Loucy (cell line): Measurements from ENCODE around the gene GPR171.
"Not testable (repeated sequence)": the region's sequence is repeated elsewhere in the genome, so short reads cannot be mapped to it uniquely, and the experiment has no call there.

Source experiments
- H2AFZ ChIP-seq: fragments of 200-600 bp; sonication (generic); 2 replicates; pipeline ENCODE4 v1.6.0; 2016; ENCODE audit warnings: antibody characterized with exemption, mild to moderate bottlenecking, low read length, moderate library complexity
- H3F3A ChIP-seq: fragments of 200-600 bp; 2 replicates; pipeline ENCODE4 v1.6.0; 2016; ENCODE audit warnings: antibody characterized with exemption, low read depth, mild to moderate bottlenecking
- H3K27me3 ChIP-seq: fragments of 200-600 bp; sonication (generic); 2 replicates; pipeline ENCODE4 v1.6.1; 2014; ENCODE audit warnings: low read length, mild to moderate bottlenecking; ENCODE audit not compliant: insufficient read depth, poor library complexity, severe bottlenecking
- H3K36me3 ChIP-seq: fragments of 200-600 bp; sonication (generic); 2 replicates; pipeline ENCODE4 v1.6.1; 2016; ENCODE audit warnings: low read length; ENCODE audit not compliant: insufficient read depth
- H3K4me1 ChIP-seq: fragments of 200-600 bp; sonication (generic); 2 replicates; pipeline ENCODE4 v1.5.1; 2014; ENCODE audit warnings: low read length, mild to moderate bottlenecking; ENCODE audit not compliant: insufficient read depth, poor library complexity, severe bottlenecking
- H3K4me2 ChIP-seq: fragments of 200-600 bp; sonication (generic); 2 replicates; pipeline ENCODE4 v1.6.0; 2014; ENCODE audit warnings: antibody characterized with exemption, low read length, low read depth, mild to moderate bottlenecking; ENCODE audit not compliant: poor library complexity, severe bottlenecking
- H3K4me3 ChIP-seq: fragments of 200-600 bp; sonication (generic); 2 replicates; pipeline ENCODE4 v1.5.1; 2014; ENCODE audit warnings: low read length, mild to moderate bottlenecking, mixed read lengths; ENCODE audit not compliant: poor library complexity, severe bottlenecking
- H3K79me2 ChIP-seq: fragments of 200-600 bp; sonication (generic); 2 replicates; pipeline ENCODE4 v1.6.1; 2014; ENCODE audit warnings: low read length; ENCODE audit not compliant: insufficient read depth
- H3K9ac ChIP-seq: fragments of 200-600 bp; sonication (generic); 2 replicates; pipeline ENCODE4 v1.6.0; 2014; ENCODE audit warnings: mild to moderate bottlenecking, low read depth, low read length, moderate library complexity; ENCODE audit not compliant: poor library complexity, severe bottlenecking
- H3K9me2 ChIP-seq: fragments of 200-600 bp; sonication (generic); replicated peaks from 2 replicates; pipeline ENCODE4 v1.6.1; 2016; ENCODE audit warnings: low read depth, low read length, mixed read lengths
- H3K9me3 ChIP-seq: fragments of 200-600 bp; sonication (generic); 2 replicates; pipeline ENCODE4 v1.6.1; 2014; ENCODE audit warnings: mild to moderate bottlenecking, antibody characterized with exemption, low read length, low read depth; ENCODE audit not compliant: insufficient read depth
- H4K20me1 ChIP-seq: fragments of 200-600 bp; sonication (generic); 2 replicates; pipeline ENCODE4 v1.6.0; 2014; ENCODE audit warnings: antibody characterized with exemption, low read length, mild to moderate bottlenecking; ENCODE audit not compliant: insufficient read depth, poor library complexity, severe bottlenecking
- CTCF ChIP-seq: fragments of 200-600 bp; sonication (generic); conservative IDR thresholded peaks from 2 replicates; pipeline ENCODE4 v1.5.1; 2014; ENCODE audit warnings: mild to moderate bottlenecking, antibody characterized with exemption, low read length
- EZH2phosphoT487 ChIP-seq: fragments of 200-600 bp; IDR thresholded peaks from 2 replicates; pipeline ENCODE4 v1.6.1; 2018; ENCODE audit warnings: antibody characterized with exemption, mild to moderate bottlenecking, moderate library complexity, borderline replicate concordance

The GPR171 gene

DNA sequence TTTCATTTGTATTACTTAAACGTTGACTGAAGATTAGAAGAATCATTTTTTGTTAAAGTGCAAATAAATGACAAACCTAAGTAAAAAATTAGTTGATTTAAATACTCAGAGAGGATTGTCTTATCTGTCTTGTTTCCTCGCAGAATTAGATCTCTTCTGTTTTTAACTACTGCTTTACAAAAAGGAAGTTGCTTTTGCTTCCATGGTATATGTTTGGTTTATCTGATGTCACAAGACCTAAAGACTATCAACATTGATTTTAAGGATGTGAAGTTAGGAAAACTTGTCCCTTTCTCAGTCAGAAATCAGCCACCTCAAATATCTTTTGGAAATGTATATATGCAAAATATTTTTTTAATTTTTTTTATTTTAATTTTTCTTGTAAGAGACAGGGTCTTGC is 28.7 kb downstream of the GPR171 start:
- Histone ChIP-seq H3K4me1 (peaks cover 30% of the 10 kb centered on the region), H3K9ac (no peak overlapping the region), H3K36me3 (peaks cover 27% of the 10 kb centered on the region; the same call in 1 of the 2 replicates), H4K20me1 (no peaks in the 10 kb centered on the region), H3K4me3 (no peak overlapping the region), H3K9me3 (no peaks in the 10 kb centered on the region), H2AFZ (no peak overlapping the region), H3K4me2 (no peak overlapping the region), H3K9me2 (no peaks in the 10 kb centered on the region), H3K27me3 (no peaks in the 10 kb centered on the region), H3F3A (no peaks in the 10 kb centered on the region), H3K79me2 (no peaks in the 10 kb centered on the region; the same call in 1 of the 2 replicates)
- TF ChIP-seq CTCF (no peak), EZH2phosphoT487 (no peak)

DNA sequence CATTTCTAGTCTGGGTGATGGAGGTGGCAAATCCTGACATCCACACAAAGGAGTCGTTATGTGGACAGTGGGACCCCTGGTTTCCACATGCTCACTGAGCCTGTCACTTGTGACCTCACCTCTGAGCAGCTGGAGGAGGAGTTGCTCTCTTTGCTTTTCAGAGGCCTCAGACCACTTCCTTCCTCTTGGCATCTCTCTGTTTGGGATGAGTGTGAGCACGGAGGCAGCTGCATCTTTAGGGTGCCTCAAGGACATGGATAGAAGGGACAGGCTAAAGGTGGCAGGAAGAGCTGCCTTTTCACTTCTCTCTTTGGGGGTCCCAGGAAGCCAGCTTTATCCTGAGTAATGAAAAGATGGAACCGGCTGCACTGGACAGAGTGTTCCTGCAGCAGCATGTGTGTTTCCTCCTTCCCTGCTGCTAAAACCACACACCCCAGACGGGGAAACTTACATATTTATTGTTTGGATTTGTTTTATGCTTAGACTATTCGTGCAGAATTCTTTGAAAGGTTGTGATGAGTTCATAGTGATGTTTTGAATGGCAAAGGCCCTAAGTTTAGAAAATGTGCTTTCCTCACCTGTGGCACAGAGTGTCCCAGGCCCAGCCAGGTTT is 31.8 kb downstream of the GPR171 start:
- peak overlapping the region; percentile 67 for H3K4me2 ChIP-seq

DNA sequence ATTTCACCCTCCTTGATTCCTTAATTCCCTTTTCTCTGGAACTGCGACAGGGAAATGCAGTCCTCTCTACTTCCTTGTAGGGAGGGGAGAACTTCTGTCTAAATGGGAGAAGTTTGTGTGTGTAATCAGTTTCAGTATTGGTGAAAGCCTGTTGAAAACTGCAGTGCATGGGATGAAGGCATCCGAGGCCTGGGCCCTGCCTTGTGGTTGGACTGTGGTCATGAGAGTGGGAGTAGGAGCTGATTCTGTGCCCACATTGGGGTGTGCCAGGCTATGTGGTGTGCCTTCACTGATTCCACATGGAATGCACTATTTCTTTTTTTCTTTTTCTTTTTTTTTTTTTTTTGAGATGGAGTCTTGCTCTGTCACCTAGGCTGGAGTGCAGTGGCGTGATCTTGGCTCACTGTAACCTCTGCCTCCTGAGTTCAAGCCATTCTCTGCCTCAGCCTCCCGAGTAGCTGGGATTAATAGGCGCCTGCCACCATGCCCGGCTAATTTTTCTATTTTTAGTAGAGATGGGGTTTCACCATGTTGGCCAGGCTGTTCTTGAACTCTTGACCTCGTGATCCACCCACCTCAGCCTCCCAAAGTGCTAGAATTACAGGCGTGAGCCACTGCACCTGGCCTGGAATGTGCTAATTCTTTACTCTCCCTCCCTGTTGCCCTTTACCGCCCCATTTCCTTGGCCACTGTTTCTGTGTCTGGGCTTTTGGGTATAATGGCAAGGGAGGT is 32.9 kb downstream of the GPR171 start:
- H3K79me2 ChIP-seq, H3K27me3 ChIP-seq, H2AFZ ChIP-seq: not testable (repeated sequence)

More for the DNA sequence above, 31.8 kb downstream of the GPR171 start:
- H3K36me3 ChIP-seq: peaks cover 38% of the 10 kb centered on the region
- peak overlapping the region; percentile 49 for H3K9ac ChIP-seq
- no peaks in the 10 kb centered on the region for H3K27me3 ChIP-seq
- H3K79me2 ChIP-seq: no peaks in the 10 kb centered on the region; the same call in 1 of the 2 replicates
- peak overlapping the region; percentile 49 for H3K4me3 ChIP-seq
- peaks cover 30% of the 10 kb centered on the region for H3K4me1 ChIP-seq
- no peaks in the 10 kb centered on the region for H3K9me3 ChIP-seq
- no peaks in the 10 kb centered on the region for H3K9me2 ChIP-seq
- no peaks in the 10 kb centered on the region for H3F3A ChIP-seq
- H2AFZ ChIP-seq: no peak overlapping the region
- TF ChIP-seq CTCF (no peak), EZH2phosphoT487 (no peak)
- H4K20me1 ChIP-seq: no peaks in the 10 kb centered on the region

More for the DNA sequence above, 32.9 kb downstream of the GPR171 start:
- peak overlapping the region; percentile 67 for H3K4me2 ChIP-seq
- not testable (repeated sequence) for H3F3A ChIP-seq, H3K9me3 ChIP-seq, H3K4me3 ChIP-seq, H3K9me2 ChIP-seq, H4K20me1 ChIP-seq
- peaks cover 42% of the 10 kb centered on the region for H3K36me3 ChIP-seq
- H3K4me1 ChIP-seq: peaks cover 30% of the 10 kb centered on the region
- peak overlapping the region; percentile 49 for H3K9ac ChIP-seq
